Measurements from ENCODE around the gene ZBTB33.

The ZBTB33 gene, protein sequence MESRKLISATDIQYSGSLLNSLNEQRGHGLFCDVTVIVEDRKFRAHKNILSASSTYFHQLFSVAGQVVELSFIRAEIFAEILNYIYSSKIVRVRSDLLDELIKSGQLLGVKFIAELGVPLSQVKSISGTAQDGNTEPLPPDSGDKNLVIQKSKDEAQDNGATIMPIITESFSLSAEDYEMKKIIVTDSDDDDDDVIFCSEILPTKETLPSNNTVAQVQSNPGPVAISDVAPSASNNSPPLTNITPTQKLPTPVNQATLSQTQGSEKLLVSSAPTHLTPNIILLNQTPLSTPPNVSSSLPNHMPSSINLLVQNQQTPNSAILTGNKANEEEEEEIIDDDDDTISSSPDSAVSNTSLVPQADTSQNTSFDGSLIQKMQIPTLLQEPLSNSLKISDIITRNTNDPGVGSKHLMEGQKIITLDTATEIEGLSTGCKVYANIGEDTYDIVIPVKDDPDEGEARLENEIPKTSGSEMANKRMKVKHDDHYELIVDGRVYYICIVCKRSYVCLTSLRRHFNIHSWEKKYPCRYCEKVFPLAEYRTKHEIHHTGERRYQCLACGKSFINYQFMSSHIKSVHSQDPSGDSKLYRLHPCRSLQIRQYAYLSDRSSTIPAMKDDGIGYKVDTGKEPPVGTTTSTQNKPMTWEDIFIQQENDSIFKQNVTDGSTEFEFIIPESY

DNA sequence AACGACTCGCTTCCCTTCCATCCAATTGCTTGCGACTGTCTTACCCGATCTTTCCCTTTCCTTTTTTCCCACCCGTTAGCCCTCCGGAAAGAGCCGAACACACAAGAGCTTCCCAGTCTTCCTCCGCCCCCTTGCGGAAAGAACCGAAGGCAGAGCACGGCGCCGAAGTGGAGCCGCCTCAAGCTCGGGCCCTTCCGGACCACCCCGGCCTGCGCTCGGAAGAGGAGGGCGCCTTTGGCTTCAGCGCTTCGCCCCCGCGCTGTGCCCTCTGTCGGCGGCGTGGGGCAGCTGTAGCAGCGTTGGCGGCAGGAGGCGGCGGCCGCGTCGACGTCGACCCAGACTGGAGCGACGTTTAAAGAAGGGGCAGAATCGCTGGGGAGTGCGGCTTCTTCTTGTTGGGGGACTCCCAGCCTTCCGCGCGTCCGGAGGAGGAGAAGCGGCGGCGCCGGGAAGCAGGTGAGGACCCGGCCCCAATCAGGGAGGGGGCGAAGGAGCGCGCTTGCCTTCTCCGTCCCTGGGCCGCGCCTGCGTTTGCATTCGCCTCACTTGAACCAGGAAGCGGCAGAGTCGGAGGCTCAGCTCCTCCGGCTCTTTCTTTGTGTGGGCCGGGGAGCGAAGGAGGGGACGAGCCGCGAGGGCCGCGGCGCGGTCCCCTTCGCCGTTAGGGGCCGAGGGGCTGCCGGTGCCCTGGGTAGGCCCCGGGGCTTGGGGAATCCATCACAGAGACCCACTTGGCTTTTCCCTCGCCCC lies at the start of gene ZBTB33:
TSS of gene ZBTB33 (plus strand) at position 291 of the 750 bp plus-strand sequence. CDS start 2,604 bp downstream, outside the sequence.
- DNase-seq = peak; percentile 90 to 95

DNA sequence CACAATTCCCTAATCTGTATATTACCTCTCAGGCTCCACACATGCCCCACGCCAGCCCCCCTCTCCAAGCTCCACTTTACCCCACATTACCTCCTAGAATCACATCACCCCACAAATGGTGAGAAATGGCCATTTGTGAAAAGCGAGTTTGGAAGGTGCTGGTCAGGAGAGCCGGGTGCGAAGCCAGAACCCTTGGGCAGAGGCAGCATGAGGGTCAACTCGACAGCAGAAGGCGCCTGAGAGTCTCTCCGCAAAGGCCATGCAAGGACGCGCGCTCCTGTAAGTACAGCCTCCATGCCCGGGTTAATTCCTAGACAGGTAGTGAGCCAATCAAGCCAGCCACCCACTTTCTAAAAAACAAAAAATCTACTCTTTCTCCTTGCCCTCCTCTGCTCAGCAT lies 49.8 kb upstream of the ZBTB33 start:
- no peak for DNase-seq

DNA sequence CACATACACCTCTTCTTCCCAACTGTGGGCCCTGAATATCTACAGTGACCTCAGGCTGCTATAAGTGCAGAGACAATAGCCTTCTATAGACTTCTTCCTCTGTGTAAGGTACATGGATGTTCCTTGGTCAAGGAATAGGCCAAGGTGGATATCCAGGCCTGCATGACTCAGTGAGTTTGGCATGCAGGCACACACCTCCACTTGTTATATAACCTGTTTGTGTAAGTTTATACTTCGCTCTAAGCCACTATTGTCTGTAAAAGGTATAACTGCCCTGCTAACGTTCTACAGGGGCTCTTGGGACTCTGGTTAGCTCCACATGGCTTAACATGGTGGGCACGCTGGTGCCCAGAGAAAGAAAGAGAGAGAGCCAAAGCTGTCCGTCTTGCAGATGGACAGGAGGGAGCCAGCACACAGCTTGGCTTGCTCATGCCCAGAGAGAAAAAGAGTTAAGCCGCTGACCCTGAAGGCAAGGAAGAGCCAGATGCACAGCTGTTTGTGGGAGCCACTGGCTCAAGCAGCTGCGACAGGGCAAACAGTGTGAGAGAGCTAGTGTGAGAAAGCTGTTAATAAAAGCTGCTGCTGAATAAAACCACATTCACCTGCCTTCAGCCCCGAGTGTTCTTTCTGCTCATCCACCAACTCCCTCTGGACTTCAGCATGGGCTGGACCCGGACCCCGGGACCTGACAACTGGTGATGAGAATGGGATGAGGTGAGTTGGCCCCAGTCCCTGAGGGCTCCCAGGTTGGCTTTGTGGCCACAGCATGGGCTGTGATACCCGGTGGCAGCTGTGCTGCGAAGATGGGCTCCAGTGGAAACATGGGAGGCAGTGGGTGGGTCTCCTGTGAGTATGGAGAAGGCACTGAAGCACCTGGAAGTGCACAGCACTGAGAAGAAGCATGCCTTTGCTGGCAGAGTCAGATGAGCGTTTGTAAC lies 44.5 kb upstream of the ZBTB33 start:
- DNase-seq = no peak

DNA sequence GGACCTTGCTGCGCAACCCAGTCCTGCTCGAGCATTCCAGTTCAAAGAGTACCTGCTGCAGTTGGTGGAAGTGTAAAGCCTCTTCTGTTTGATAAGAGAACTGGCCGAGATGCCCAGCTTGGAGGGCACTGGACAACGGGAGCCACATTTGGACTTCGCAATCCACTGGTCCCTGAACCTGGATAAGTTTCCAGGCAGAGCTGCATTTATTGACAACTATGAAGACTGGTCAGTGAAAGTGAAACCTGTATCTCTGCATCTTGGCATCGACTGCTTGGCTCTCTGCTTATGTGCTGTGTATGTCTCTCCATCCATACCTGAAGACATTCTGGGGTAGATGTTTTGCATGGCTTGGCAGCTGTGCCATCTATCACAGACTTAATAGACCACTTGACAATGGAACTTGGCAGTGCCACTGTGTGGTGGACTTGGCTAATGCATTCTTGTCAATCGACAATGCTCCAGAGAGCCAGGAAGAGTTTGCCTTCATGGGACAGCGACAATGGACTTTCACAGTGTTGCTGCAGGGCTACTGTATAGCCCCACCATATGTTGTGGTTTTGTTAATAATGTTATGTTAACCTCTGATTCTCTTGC lies 43.5 kb upstream of the ZBTB33 start:
- peak in 1 of 2 experiments; percentile 6 for DNase-seq

DNA sequence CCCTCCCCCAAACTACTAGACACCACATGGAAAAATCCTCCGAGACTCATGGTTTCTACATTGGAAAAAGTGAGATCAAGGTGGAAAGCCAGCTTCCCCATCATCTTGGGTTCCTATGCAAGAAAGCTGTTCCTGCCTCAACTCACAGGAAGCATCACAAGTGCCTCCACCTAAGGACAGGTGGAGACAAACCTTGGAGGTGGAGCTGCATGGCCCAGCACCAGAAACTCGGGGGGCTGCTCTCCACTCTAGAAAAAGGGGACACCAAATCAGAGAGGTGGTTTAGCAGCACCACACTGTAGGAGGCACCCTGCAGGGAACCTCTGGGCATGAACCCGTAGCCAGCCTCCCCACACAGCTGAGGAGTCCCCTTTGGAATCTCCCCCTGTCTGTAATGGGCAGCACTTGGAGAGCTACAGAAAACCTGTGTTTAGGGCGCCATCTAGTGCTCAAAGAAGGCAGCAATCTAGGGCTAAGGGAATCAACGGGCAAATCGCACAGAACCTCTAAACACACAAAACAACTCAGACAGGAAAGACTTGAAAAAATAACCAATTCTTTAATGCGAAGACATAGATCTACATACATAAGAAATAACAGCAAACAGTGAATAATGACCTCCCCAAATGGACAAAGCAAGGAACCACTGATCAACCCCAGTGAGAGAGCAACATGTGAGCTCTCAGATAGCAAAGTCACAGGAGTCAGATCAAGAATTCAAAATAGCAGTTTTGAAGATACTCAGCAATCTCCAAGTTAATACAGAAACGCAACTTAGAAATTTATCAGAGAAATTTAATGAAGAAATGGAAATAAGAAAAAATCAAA lies 37.0 kb upstream of the ZBTB33 start:
- DNase-seq = peak; percentile 19 to 68

DNA sequence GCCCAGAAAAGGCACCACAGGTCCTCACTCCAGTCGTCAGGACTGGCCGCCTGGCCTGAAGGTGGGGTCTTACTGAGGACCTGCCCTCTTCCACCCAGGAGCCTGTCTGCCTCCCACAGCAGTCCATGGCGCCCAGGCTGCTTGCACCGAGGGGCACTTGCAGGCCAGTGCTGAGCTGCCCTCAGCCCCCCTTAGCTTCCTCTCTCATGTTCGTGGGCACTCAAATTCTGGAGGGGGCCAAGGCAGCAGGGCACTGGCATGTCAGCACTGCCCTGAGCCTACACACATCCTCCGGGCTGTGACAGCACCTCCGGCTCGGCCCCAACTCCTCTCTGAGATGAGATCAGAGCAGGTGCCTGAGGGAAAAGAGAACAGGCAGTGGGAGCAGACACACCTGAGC lies 27.2 kb upstream of the ZBTB33 start:
- DNase-seq = no peak

DNA sequence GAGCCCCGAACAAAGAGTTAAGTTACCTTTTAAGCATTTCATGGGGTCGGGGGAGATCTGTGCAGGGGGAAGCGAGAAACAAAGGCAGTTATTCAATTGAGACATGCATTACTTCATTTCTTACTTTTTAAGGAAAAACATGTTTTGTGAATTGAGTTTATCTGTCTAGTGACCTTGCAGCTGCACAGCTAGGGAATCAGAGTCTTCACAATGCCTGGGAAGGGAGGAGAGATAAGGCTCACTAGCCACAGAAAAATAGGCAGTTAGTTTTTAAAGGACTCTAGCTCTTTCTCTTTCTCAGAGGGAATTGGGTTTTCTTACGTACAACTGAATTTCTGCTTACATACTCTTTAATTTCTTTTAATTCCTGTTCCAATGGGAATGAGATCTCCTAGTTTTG lies 26.2 kb upstream of the ZBTB33 start:
- no peak for DNase-seq

DNA sequence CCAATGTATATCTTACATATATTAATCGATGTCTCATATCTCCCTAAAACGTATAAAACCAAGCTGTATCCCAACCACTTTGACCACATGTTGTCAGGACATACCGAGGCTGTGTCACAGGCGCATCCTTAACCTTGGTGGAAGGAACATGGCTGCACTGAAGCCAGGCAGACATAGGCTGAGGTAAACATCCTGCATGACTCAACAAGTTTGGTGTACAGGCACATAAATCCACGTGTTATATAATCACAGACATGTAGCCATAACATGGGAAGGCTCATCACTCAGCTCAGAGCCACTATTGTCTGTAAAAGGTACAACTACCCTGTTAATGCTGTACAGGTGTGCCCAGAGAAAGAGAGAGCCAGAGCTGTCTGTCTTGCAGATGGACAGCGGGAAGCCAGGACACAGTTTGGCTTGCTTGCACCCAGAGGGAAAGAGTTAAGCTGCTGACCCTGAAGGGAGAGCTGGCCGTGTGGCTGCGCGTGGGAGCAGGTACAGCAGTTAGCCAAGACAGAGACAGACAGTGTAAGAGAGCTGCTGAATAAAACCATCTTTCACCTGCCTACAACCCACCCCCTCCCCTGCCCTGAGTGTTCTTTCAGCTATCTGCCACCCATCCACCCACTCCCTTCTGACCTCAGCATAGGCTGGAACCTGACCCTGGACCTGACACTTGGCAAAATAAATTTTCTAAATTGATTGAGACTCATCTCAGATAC lies 22.3 kb upstream of the ZBTB33 start:
- no peak for DNase-seq

DNA sequence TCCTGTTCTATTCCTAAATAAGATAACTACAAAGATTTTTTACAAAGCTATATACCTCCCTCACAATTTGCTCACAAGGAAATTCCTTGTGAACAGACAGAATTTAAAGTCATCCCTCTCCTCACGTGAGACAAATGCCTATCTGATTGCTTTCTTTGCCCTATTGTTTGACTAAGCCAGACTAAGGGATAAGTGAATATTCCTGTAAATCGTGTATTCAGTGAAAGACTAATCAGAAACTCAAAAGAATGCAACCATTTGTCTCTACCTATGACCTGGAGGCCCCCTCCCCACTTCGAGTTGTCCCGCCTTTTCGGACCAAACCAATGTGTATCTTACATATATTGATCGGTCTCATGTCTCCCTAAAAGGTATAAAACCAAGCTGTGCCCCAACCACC lies 15.3 kb upstream of the ZBTB33 start:
- DNase-seq = no peak

DNA sequence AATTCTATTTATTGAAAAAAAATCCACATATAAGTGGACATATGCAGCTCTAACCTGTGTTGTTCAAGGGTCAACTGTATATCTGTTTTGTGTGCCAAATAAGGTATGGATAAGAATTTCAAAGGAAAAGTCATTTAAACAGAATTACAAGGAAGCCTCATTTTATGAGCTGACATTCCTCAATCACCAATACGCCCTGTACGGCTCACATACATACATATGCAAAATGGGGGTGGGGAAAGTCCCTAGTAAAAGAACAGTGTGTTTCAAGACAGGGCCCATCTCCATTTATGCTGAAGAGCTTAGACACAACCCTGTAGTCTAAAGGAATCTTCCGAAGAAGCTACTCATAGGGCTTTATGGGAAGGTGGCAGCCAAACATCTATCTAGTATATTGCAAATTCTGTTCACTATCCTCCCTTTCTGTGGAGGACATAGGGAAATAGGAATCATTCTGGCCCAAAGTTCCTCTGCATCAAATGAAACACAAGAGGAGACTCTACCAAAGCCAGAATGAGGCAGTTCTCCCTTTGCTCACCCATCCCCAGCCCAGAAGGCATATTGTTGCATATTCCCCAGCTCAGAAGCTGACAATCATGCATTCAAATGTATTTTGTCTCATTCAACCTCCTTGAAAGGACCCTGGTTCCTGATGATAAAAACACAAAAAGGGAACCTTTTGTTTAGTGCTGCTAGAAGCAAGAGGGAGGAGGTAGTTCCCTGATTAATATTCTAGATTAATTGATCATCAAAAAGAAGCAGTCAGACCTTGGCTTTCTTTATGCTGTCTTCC lies 13.7 kb upstream of the ZBTB33 start:
- DNase-seq = peak in 1 of 2 experiments; percentile 27

DNA sequence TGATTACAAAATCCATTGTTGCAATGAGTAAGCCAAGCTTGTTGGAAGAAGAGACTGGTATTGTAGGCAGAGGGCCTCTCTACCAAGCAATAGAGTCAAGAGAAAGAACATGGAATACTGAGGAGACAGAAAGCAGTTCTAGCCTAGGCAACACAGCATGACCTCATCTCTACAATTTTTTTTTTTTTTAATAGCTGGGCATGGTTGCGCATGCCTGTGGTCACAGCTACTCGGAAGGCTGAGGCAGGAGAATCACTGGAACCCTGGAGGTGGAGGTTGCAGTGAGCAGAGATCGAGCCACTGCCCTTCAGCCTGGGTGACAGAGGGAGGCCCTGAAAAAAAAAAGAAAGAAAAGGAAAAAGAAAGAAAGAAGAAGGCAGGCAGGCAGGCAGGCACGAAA lies 11.7 kb upstream of the ZBTB33 start:
- no peak for DNase-seq

DNA sequence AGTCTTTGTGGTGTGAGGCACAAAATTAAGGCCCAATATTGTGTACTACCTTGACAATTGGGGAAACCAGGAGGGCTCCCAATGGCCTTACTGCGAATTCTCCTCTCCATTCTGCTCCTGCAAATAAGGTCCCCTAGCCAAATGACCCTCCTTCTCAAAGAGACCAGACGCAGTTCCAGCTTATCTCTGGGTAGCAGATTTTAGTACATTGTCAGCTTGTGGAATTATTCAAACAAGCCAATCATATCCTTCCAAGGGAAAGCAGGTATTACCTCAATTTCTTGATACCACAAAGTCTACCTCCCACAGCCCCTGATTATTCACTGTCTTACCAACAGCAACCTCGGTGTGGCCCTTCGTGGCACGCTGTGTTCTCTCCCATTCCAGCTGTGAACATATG lies 7.8 kb upstream of the ZBTB33 start:
- DNase-seq = no peak

DNA sequence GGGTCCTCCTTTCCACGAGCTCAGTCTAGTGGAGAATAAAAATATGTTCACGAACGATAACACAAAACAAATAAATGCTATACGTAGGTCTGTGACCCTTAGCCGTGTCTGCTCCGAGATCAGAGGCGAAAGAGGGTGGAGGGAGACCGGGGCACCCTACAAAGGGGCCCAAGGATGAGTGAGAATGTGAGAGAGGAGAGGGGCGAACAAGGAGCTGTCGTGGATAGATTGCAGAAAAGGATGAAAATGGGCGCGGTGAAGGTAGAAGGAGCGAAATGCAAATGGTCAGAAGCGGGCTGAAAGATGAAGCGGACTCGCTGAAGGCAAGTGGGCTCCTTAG lies 6.2 kb upstream of the ZBTB33 start:
- DNase-seq = no peak

DNA sequence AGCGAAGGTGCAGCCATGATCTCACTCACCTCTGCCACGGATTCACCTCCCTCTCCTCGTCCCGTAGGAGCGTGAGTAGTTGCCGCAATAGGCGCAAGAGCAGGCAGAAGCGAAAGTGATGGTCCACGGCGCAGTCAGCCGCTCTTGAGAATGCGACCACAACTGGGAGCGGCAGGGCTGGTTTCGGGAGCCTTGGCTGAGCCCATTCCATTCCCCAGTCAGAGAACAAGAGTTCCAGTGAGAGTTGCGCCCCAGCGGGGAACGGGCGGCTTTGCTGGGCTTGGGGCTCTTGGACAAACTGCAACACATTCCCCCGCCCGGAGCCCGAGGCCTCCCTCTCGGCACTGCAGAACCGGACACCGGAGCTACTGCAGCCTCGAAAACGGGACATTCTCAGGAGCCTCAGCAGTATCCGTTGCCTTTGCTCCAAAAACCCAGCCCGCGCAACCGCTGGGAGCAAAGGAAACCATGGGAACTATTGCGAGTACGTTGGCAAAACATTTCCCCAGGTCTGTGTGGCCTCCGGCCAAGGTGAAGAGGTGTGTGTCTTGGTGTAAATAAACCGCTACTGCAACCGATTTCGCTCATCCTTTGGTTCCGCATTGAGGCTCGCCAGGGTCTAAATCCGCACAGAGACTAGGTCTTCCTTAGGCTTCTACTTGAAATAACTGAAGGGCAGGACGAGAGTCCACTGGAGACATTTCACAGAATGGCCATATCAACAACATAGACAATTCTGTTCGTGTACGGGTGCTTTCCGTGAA lies 5.7 kb upstream of the ZBTB33 start:
- peak; percentile 83 to 85 for DNase-seq

DNA sequence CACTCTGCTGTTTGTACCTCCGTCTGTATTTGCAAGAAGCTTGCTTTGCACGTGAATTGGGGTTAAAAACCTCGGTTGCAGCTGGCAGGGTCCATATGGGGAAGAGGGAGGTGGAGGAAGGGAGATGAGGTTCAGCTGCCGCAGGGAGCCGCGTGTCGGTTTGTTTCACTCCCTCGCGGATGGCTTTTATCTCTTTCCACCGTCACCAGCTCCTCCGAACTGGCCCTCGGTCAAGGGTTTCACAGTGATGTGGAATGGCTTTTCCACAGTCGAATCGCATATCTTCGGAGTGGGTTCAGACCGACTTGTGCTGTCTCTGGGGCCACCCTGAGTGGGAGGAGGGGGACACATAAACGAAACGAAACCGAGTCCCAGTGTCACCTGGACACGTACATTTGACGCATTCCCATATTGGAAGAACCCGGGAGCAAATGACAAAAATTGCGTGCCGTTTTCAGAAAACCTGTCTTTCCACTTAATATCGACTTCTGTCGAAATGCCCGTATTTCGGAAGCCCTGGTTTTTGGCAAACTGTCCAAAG lies 929 bp downstream of the ZBTB33 start:
- DNase-seq = peak; percentile 41 to 44

DNA sequence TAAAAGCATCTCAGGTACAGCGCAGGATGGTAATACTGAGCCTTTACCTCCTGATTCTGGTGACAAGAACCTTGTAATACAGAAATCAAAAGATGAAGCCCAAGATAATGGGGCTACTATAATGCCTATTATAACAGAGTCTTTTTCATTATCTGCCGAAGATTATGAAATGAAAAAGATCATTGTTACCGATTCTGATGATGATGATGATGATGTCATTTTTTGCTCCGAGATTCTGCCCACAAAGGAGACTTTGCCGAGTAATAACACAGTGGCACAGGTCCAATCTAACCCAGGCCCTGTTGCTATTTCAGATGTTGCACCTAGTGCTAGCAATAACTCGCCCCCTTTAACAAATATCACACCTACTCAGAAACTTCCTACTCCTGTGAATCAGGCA lies 3.2 kb downstream of the ZBTB33 start:
- no peak for DNase-seq

DNA sequence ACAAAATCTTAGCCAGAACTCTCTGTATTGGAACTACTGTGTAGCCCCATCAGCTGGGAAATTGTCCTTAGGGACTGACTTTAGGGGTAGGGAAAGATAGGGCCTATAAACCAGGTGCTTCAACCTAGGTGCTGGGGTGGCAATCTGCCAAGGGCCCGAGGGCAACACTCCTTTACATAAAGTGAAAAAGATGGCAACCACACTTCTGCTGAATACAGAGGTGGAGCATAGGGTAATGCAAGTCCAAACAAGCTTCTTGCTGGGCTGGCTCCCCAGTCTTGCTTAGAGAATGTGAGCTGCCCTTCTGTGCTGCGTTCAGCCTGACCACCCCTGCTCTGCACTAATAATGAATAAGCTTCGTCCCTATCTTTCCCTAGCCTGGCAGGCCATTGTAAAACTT lies 9.8 kb downstream of the ZBTB33 start:
- peak; percentile 75 to 81 for DNase-seq

DNA sequence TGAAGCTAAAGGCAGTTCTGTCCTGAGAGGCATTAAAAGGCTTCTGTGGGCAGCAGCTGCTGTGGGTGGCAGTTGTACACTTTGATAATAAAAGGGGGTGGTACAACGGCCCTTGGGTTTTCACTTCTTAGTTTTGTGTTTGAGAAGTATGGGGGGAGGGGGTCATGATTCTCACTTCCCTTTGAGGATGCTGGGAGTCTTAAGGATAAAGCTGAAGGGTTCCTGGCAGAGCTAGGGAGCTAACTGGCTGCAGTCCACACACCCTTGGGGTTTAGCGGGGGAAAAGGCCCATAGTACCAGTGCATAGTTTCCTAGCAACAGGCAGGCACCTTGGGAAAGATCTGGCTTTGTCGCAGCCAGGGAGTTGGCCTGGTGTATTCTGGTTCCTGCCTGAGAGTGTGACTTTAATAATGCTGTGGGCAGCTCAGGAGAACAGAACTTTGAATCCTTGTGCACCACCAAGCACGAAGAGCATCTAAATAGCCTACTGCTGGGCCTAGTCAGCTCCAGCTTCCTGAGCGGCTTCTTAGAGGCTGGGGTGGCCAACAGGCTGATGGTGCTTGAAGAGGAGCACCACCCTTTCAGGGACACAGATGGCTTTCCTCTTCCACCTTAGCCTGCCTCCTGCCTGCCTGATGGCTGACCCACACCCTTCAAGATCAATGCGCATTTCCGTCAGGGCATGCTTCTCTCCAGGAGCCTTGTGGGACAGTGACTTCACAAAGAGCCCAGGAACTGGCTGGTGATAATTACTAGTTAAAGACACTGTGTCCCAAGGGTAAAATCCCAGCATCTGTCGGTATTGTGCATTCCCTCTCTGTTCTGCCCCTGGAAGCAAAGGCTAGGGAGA lies 12.5 kb downstream of the ZBTB33 start:
- DNase-seq = no peak
